NB4 (cell line): Measurements from ENCODE around the gene UBE2QL1.

Source experiments
- MYC ChIP-seq: IDR thresholded peaks from 2 replicates; pipeline ENCODE4 v1.6.1; 2011; ENCODE audit warnings: low read depth, low read length
- POLR2A ChIP-seq: IDR thresholded peaks from 2 replicates; pipeline ENCODE4 v1.6.1; 2011; ENCODE audit warnings: mild to moderate bottlenecking; ENCODE audit not compliant: insufficient read length; ENCODE audit errors: extremely low read depth
- TF ChIP-seq, protein P1 (sequence below): IDR thresholded peaks from one replicate; pipeline ENCODE4 v1.5.1; 2012; ENCODE audit warnings: low read depth, low read length
- TF ChIP-seq, protein P2 (sequence below): IDR thresholded peaks from 2 replicates; pipeline ENCODE4 v1.6.1; 2011; ENCODE audit warnings: low read depth, low read length

DNA sequence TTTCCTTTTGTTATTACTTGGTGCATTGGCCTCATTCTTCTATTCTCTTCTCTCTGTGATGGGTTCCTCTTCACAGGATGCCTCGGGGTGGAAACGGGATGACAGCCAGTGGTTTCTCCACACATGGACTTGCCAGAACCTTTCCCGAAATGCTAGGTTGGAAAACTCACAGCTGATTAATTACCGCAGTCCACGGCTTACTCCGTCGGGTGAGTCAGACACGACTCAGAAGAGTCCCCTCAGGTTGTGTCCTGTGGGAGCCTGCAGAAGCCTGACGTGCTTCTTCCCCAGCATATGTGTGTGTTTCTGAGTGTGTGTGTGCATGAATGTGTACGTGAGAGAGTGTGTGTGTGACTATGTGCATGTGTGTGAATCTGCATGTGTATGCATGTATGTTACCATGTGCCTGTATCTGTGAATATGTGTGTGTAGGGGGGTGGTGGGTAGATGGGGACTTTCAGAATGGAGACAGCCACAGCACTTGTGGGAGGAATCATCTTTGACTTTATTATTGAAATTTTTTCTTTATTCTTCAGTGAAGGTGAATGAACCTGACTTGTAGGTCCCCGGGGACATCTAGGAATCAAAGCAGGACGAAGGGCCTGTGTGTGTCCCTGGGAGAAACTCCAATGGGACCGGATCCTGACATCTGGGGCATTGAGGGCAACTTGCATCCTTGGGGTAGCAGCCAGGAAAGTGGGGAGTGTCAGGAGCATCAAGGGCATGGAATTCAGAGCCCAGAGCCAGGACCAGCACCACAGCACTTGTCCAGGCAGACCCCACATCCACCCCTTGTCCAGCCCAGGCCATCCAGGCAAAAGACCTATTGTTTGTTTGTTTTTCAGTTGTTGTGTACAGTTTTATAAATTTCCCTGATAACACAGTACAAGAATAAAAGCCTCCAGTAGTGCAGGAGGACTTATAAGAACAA lies 48.4 kb upstream of the UBE2QL1 start:
- TF ChIP-seq MYC = no peak
- TF ChIP-seq, protein P1, sequence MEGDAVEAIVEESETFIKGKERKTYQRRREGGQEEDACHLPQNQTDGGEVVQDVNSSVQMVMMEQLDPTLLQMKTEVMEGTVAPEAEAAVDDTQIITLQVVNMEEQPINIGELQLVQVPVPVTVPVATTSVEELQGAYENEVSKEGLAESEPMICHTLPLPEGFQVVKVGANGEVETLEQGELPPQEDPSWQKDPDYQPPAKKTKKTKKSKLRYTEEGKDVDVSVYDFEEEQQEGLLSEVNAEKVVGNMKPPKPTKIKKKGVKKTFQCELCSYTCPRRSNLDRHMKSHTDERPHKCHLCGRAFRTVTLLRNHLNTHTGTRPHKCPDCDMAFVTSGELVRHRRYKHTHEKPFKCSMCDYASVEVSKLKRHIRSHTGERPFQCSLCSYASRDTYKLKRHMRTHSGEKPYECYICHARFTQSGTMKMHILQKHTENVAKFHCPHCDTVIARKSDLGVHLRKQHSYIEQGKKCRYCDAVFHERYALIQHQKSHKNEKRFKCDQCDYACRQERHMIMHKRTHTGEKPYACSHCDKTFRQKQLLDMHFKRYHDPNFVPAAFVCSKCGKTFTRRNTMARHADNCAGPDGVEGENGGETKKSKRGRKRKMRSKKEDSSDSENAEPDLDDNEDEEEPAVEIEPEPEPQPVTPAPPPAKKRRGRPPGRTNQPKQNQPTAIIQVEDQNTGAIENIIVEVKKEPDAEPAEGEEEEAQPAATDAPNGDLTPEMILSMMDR = no peak
- no peak for TF ChIP-seq POLR2A
- TF ChIP-seq, protein P2, sequence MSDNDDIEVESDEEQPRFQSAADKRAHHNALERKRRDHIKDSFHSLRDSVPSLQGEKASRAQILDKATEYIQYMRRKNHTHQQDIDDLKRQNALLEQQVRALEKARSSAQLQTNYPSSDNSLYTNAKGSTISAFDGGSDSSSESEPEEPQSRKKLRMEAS = no peak
